Right lobe of liver (tissue), 6 donors: Measurements from ENCODE around the gene KRTAP5-2. TPM values are rescaled to one million over a fixed set of nuclear protein-coding genes. Genes with fewer than 3 reads are reported as not detected.
A peak's percentile ranks its signal among the peaks of the same experiment; 100 is the strongest.

Source experiments
- ATAC-seq, 4 donors: fragments of 200-7000 bp; cut with Tn5 transposase; one replicate each; pipeline ENCODE4 v1.9.1; 2020; ENCODE audit warnings: mild to moderate bottlenecking in 4 of 4, moderate library complexity in 4 of 4
- DNase-seq, 3 donors: peaks; one replicate each; pipeline ENCODE4 v3.0.0-alpha.2; 2020
- H3K27ac ChIP-seq, 3 donors: fragments of 200-600 bp; one replicate each; pipeline ENCODE4 v1.8.0; 2022
- H3K27me3 ChIP-seq, 2 donors: fragments of 200-600 bp; one replicate each; pipeline ENCODE4 v1.8.0; 2022
- H3K36me3 ChIP-seq, 4 donors: fragments of 200-600 bp; sonication (generic) in 1 of 4; one replicate each; pipeline versions ENCODE4 v1.5.1 to v1.8.0; 2017 to 2022; ENCODE audit warnings: control low read depth in 1 of 4
- H3K4me1 ChIP-seq, 4 donors: fragments of 200-600 bp; sonication (generic) in 1 of 4; one replicate each; pipeline versions ENCODE4 v1.5.1 to v1.8.0; 2017 to 2022; ENCODE audit warnings: control low read depth in 1 of 4
- H3K4me3 ChIP-seq, 3 donors: fragments of 200-600 bp; one replicate each; pipeline ENCODE4 v1.8.0; 2022
- H3K9me3 ChIP-seq, 4 donors: fragments of 200-600 bp; sonication (generic) in 1 of 4; one replicate each; pipeline versions ENCODE4 v1.5.1 to v1.8.0; 2017 to 2022; ENCODE audit warnings: control low read depth in 1 of 4
- POLR2A ChIP-seq: fragments of 450-650 bp; IDR thresholded peaks from one replicate; pipeline ENCODE4 v1.6.1; 2017; ENCODE audit warnings: antibody characterized with exemption, mild to moderate bottlenecking
- WGBS: methylation state at CpG from one replicate; pipeline ENCODE4 v1.1.6; 2018; ENCODE audit warnings: low coverage, low lambda C conversion rate; ENCODE audit not compliant: insufficient coverage; ENCODE audit errors: missing lambda C conversion rate; 5-methylcytosine and 5-hydroxymethylcytosine counted together
- intact Hi-C, 2 donors: fragments of 100-400 bp; cut with DNase I; formaldehyde crosslinking; loops; one replicate each; pipeline versions ENCODE4 v1.11.2 to v1.14.1; 2022
- total RNA-seq, 6 experiments: library from RNA; depleted of rRNA in 2 of 6; stranded (reverse); fragments of >200 nt in 2 of 6; fragmentation: NEBNext Ultra II Directional in 3 of 6; extraction: Animal tissue kit (Norgen Biotek cat#: 25700) in 3 of 6; gene quantifications; one replicate each; pipeline versions ENCODE4 v1.1.0 to v1.2.4, GENCODE V29; 2016 to 2023
- TF ChIP-seq, protein P1 (sequence below), 4 donors: fragments of 200-600 bp in 3 of 4; fragments of 450-650 bp in 1 of 4; IDR thresholded peaks; one replicate each; pipeline versions ENCODE4 v1.5.1 to v1.8.0; 2016 to 2022; ENCODE audit warnings: antibody characterized with exemption in 4 of 4, mild to moderate bottlenecking in 2 of 4
- donor health status: DM: no; HTN: yes; CAD: no.
- donor health status: DM: no; HTN: no; CAD: no.
- donor health status: DM: no; HTN: no; CAD: no.
- donor health status: DM: no; HTN: yes; CAD: no.
- donor health status: DM: no; HTN: yes; CAD: no.

The KRTAP5-2 gene
- total RNA-seq, 6 experiments from 2014 or later: not detected

DNA sequence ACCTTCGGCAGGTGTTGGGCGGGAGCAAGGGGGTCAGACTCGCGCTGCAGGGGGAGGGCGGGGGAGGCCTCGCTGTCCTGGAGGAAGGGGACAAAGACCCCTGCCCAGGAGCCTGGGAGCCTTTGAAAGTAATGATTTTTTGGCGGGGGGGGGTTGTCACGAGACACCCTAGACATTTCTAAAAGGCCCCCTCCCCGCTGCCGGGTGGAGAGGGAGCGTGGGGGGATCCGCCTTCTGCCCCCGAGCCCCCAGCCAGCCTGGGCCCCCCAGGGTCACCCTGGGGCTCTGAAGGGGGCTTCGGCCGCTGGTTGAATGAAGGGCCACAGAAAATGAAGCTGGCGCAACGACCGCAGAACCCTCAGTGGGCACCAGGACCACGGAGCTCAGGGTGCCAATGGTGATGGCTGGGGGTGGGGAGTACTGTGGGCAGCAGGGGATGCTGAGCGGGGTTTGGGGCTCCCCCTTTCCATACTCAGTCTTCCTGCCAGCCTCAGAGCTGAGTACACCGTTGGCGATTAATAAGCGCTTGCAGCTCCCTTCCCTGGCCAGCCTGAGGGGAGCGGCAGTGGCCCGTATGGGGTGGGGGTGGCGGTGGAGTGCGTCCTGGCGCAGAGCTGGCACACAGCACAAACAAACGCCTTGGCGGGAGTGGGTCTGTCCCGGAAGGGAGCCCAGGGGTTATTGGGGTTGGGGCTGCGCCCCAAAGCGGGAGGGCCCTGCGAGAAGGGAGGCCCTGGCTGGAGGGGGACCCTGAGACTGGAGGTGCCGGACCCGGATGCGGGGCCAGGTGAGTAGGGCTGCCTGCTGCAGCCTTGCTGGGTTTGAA, 24.8 kb downstream of the KRTAP5-2 start:
- intact Hi-C loops: loop anchor here in 1 of 2 donors (10.0 kb wide), 1 partner anchor 118 kb away; no protein-coding TSS in a partner anchor
- peak overlapping the region; percentile 6 to 48 (median 15) for H3K27ac ChIP-seq
- TF ChIP-seq POLR2A: no peak
- TF ChIP-seq, protein P1, sequence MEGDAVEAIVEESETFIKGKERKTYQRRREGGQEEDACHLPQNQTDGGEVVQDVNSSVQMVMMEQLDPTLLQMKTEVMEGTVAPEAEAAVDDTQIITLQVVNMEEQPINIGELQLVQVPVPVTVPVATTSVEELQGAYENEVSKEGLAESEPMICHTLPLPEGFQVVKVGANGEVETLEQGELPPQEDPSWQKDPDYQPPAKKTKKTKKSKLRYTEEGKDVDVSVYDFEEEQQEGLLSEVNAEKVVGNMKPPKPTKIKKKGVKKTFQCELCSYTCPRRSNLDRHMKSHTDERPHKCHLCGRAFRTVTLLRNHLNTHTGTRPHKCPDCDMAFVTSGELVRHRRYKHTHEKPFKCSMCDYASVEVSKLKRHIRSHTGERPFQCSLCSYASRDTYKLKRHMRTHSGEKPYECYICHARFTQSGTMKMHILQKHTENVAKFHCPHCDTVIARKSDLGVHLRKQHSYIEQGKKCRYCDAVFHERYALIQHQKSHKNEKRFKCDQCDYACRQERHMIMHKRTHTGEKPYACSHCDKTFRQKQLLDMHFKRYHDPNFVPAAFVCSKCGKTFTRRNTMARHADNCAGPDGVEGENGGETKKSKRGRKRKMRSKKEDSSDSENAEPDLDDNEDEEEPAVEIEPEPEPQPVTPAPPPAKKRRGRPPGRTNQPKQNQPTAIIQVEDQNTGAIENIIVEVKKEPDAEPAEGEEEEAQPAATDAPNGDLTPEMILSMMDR (IDR thresholded peaks at IDR 0.05): no peak
- peak in 1 of 3 donors; percentile 36 for DNase-seq
- H3K27me3 ChIP-seq: no peaks in the 10 kb centered on the region
- H3K4me1 ChIP-seq: peaks cover 0 to 19% (median 5%) of the 10 kb centered on the region in 4 donors
- peak in 3 of 4 donors; percentile 1 to 23 (median 4) for ATAC-seq
- H3K9me3 ChIP-seq: no peaks in the 10 kb centered on the region
- H3K4me3 ChIP-seq: peak overlapping the region; percentile 40 to 45 (median 43)
- WGBS: 2% methylated on average over 20 of the region's 37 CpGs
- no peaks in the 10 kb centered on the region for H3K36me3 ChIP-seq

DNA sequence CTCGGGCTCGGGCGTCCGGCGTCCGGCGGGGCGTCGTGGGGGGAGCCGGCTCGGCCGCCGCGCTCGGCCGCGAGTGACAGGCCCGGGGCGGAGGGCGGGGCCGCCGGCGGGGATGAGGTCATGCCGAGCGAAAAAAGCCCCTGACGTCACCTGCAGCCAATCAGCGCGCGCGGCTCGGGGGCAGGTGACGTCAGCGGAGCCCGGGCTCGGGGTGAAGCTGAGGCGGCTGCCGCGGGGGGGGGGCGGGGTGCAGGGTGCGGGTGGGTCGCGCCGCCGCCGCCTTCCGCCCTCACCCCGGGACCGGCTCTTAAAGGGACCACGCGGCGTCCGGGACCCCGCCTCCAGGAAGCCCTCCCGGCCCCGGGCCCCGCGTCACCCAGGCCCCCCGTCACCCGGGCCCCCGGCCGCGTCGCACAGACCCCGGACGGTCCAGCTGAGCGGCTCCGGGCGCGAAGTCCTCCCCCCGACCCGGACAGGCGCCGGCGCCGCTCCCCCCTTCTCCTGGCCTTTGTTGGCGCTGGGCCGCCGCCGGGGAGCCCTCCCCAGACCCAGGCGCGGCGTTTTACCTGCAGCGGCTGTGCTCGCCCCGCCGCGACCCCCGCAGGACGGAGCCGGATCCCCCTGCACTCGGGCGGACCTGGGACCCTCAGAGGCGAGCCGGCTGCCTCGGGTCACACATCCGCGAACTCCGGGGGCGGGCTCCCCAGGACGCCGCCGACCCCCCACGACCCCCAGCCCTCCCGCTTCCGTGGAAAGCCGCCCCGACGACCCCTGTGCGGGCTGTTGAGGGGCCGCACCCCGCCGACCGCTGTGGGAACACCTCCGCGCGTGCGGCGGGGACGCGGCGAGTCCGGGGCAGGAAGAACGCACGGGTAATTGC, 25.7 kb downstream of the KRTAP5-2 start, which contains the start of gene DUSP8:
TSS of gene DUSP8 (minus strand) at position 75 of the 880 bp plus-strand sequence. CDS start 6,445 bp downstream, outside the sequence.
- WGBS: 0% methylated on average over 10 of the region's 124 CpGs
- Histone ChIP-seq H3K27me3 (no peaks in the 10 kb centered on the region), H3K4me3 (peak within 1 kb of the TSS; percentile 40 to 65 (median 43)), H3K36me3 (no peaks in the 10 kb centered on the region), H3K27ac (peak within 1 kb of the TSS; percentile 40 to 70 (median 40)), H3K4me1 (peaks cover 0 to 19% (median 5%) of the 10 kb centered on the region in 4 donors), H3K9me3 (no peaks in the 10 kb centered on the region)
- ATAC-seq (peak; percentile 60 to 72 (median 62)), DNase-seq (peak; percentile 82 to 92 (median 90))
- TF ChIP-seq, protein P1 (IDR thresholded peaks at IDR 0.05): no peak
- TF ChIP-seq POLR2A: peak; percentile 71
- intact Hi-C loops: loop anchor here in 1 of 2 donors (10.0 kb wide), 1 partner anchor 118 kb away; no protein-coding TSS in a partner anchor

DNA sequence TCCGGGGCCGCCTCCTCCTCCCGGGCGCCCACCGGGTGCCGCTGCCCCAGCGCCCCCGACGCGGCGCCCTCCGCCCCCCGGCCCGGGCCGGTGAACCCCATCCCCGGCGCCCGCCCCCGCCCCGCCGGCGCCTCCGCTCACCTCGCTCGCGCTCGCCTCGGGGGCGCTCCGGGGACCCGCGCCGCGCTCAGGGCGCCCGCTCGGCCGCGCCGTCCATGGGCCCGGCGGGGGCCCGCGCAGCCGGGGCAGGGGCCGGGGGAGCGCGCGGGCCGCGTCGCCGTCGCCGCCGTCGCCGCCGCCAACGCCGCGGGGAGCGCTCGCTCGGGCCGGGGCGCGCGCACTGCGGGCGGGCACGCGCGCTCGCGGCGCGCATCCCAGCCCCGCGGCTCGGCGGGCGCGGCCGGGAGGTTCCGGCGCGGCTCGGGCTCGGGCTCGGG, 26.3 kb downstream of the KRTAP5-2 start:
- no peaks in the 10 kb centered on the region for H3K9me3 ChIP-seq
- intact Hi-C loops: loop anchor here in 1 of 2 donors (10.0 kb wide), 1 partner anchor 117 kb away; no protein-coding TSS in a partner anchor
- DNase-seq (peak in 1 of 3 donors; percentile 23), ATAC-seq (no peak)
- peaks cover 0 to 19% (median 5%) of the 10 kb centered on the region in 4 donors for H3K4me1 ChIP-seq
- no peak for TF ChIP-seq POLR2A
- TF ChIP-seq, protein P1 (IDR thresholded peaks at IDR 0.05): no peak
- WGBS: 0% methylated on average over 3 of the region's 91 CpGs
- H3K4me3 ChIP-seq: peak overlapping the region; percentile 32 to 65 (median 36)
- no peaks in the 10 kb centered on the region for H3K36me3 ChIP-seq
- H3K27me3 ChIP-seq: no peaks in the 10 kb centered on the region
- no peak overlapping the region for H3K27ac ChIP-seq
